DND-41 (cell line): ENCODE data around the gene PRR29.

Source experiments
- EZH2 ChIP-seq: IDR thresholded peaks from 3 replicates; pipeline ENCODE4 v1.6.1; 2012; ENCODE audit warnings: borderline replicate concordance, low read depth, mild to moderate bottlenecking, moderate library complexity, low read length, inconsistent platforms; ENCODE audit not compliant: severe bottlenecking
- TF ChIP-seq, protein P1 (sequence below): IDR thresholded peaks from 2 replicates; pipeline ENCODE4 v1.5.1; 2012; ENCODE audit warnings: borderline replicate concordance, low read length, moderate library complexity, mild to moderate bottlenecking; ENCODE audit not compliant: poor library complexity, severe bottlenecking; ENCODE audit errors: extremely low read depth

DNA sequence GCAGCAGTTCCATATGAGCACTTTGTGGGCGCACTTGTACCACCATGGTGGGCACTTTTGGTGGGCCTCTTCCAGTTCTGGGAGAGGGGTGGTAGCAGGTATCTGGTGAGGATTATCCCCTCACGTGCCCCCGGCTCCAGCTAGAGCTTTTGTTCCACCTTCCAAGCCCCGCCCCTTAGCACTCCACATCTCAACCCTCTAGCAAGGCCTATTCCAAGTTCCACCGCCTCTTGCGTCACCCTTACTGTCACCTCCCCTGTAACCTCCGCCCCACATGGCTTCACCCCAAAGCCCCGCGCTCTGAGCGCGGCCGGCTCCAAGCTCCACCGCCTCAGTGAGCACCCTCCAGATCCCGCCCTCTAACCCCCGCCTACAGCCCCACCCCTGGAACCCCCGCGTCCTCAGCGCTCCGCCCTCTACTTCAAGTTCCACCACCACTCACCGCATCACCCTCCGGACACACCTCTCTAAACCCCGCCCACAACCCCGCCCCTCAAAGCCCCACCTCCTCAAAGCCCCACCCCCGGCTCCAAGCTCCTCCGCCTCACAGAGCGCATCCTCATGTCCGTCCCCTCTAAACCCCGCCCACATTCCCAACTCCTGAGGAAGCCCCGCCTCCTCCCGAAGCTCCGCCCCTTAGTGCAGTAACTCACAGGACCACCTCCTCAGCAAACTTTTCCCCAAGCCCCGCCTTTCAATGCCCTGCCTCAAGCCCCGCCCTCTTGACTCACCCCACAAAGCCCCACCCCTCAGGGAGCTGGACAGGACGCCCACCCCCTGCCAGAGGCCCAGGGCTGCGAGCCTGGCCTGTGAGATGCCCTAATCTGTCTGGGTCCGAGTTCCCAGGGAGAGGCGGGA lies 36.6 kb upstream of the PRR29 start:
- TF ChIP-seq EZH2, result no peak
- TF ChIP-seq, protein P1, sequence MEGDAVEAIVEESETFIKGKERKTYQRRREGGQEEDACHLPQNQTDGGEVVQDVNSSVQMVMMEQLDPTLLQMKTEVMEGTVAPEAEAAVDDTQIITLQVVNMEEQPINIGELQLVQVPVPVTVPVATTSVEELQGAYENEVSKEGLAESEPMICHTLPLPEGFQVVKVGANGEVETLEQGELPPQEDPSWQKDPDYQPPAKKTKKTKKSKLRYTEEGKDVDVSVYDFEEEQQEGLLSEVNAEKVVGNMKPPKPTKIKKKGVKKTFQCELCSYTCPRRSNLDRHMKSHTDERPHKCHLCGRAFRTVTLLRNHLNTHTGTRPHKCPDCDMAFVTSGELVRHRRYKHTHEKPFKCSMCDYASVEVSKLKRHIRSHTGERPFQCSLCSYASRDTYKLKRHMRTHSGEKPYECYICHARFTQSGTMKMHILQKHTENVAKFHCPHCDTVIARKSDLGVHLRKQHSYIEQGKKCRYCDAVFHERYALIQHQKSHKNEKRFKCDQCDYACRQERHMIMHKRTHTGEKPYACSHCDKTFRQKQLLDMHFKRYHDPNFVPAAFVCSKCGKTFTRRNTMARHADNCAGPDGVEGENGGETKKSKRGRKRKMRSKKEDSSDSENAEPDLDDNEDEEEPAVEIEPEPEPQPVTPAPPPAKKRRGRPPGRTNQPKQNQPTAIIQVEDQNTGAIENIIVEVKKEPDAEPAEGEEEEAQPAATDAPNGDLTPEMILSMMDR, result no peak
